ENCODE results near the gene SLC38A6.

Gene SLC38A6

DNA sequence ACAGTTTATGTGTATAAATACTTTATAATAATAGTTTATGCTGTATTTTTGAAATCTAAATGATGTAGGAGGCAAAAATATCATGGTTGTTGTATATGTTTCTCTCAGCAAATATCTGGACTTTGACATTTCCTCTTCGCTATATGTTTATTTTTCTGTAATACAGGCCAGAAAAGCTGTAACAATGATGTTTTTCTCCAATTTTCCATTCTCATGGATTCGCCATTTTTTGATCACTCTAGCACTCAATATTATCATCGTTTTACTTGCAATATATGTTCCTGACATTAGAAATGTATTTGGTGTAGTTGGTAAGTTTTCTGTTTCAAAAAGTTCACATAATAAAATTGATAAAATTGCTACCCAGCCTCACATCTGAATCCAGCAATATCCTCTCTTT, 70.6 kb downstream of the SLC38A6 start:
- TF ChIP-seq EP300 (IDR thresholded peaks at IDR 0.05; ENCODE audit: borderline replicate concordance) = no peak
- no peak for TF ChIP-seq EGR1 (IDR thresholded peaks at IDR 0.05)
- TF ChIP-seq CREB1 (IDR thresholded peaks at IDR 0.05; ENCODE audit: low read depth) = no peak
- TF ChIP-seq ZBTB7A (IDR thresholded peaks at IDR 0.05; ENCODE audit: low read depth) = no peak
- TF ChIP-seq MAX (IDR thresholded peaks at IDR 0.05) = no peak
- TF ChIP-seq TCF12 (IDR thresholded peaks at IDR 0.05; ENCODE audit: low read depth) = no peak
- no peak for TF ChIP-seq NFIC (IDR thresholded peaks at IDR 0.05)
- no peak for TF ChIP-seq TAF1 (IDR thresholded peaks at IDR 0.05; ENCODE audit: low read depth)
- TF ChIP-seq TEAD4 (IDR thresholded peaks at IDR 0.05) = no peak
- no peak for TF ChIP-seq CEBPB (IDR thresholded peaks at IDR 0.05)
- no peak for TF ChIP-seq RAD21 (IDR thresholded peaks at IDR 0.05; ENCODE audit: low read depth)
- TF ChIP-seq, protein P1, sequence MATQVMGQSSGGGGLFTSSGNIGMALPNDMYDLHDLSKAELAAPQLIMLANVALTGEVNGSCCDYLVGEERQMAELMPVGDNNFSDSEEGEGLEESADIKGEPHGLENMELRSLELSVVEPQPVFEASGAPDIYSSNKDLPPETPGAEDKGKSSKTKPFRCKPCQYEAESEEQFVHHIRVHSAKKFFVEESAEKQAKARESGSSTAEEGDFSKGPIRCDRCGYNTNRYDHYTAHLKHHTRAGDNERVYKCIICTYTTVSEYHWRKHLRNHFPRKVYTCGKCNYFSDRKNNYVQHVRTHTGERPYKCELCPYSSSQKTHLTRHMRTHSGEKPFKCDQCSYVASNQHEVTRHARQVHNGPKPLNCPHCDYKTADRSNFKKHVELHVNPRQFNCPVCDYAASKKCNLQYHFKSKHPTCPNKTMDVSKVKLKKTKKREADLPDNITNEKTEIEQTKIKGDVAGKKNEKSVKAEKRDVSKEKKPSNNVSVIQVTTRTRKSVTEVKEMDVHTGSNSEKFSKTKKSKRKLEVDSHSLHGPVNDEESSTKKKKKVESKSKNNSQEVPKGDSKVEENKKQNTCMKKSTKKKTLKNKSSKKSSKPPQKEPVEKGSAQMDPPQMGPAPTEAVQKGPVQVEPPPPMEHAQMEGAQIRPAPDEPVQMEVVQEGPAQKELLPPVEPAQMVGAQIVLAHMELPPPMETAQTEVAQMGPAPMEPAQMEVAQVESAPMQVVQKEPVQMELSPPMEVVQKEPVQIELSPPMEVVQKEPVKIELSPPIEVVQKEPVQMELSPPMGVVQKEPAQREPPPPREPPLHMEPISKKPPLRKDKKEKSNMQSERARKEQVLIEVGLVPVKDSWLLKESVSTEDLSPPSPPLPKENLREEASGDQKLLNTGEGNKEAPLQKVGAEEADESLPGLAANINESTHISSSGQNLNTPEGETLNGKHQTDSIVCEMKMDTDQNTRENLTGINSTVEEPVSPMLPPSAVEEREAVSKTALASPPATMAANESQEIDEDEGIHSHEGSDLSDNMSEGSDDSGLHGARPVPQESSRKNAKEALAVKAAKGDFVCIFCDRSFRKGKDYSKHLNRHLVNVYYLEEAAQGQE (IDR thresholded peaks at IDR 0.05; ENCODE audit: low read depth) = no peak
- TF ChIP-seq FOXM1 (IDR thresholded peaks at IDR 0.05; ENCODE audit: borderline replicate concordance, low read depth) = no peak
- TF ChIP-seq USF1 (IDR thresholded peaks at IDR 0.05) = no peak
- no peak for TF ChIP-seq YY1 (IDR thresholded peaks at IDR 0.05; ENCODE audit: low read depth)

GRCh38 chr14:61063461-61063860, 82.4 kb downstream of the SLC38A6 start:
- TF ChIP-seq TCF12 (IDR thresholded peaks at IDR 0.05; ENCODE audit: low read depth) (no peak), RAD21 (IDR thresholded peaks at IDR 0.05; ENCODE audit: low read depth) (no peak), USF1 (IDR thresholded peaks at IDR 0.05) (no peak)

- TF ChIP-seq, protein P1 (IDR thresholded peaks at IDR 0.05; ENCODE audit: low read depth) = no peak
- TF ChIP-seq FOXM1 (IDR thresholded peaks at IDR 0.05; ENCODE audit: borderline replicate concordance, low read depth) (no peak), USF1 (IDR thresholded peaks at IDR 0.05) (no peak), EP300 (IDR thresholded peaks at IDR 0.05; ENCODE audit: borderline replicate concordance) (no peak), CREB1 (IDR thresholded peaks at IDR 0.05; ENCODE audit: low read depth) (no peak), TEAD4 (IDR thresholded peaks at IDR 0.05) (no peak), RAD21 (IDR thresholded peaks at IDR 0.05; ENCODE audit: low read depth) (no peak), NFIC (IDR thresholded peaks at IDR 0.05) (no peak), YY1 (IDR thresholded peaks at IDR 0.05; ENCODE audit: low read depth) (no peak), ZBTB7A (IDR thresholded peaks at IDR 0.05; ENCODE audit: low read depth) (no peak), EGR1 (IDR thresholded peaks at IDR 0.05) (no peak), CEBPB (IDR thresholded peaks at IDR 0.05) (no peak), MAX (IDR thresholded peaks at IDR 0.05) (no peak), TAF1 (IDR thresholded peaks at IDR 0.05; ENCODE audit: low read depth) (no peak), TCF12 (IDR thresholded peaks at IDR 0.05; ENCODE audit: low read depth) (no peak)
Observed at GRCh38 chr14:61064210-61064609, 83.2 kb downstream of the SLC38A6 start.

- TF ChIP-seq EP300 (IDR thresholded peaks at IDR 0.05; ENCODE audit: borderline replicate concordance) = no peak
- no peak for TF ChIP-seq NFIC (IDR thresholded peaks at IDR 0.05)
- no peak for TF ChIP-seq MAX (IDR thresholded peaks at IDR 0.05)
- TF ChIP-seq TAF1 (IDR thresholded peaks at IDR 0.05; ENCODE audit: low read depth) = no peak
- no peak for TF ChIP-seq TCF12 (IDR thresholded peaks at IDR 0.05; ENCODE audit: low read depth)
- TF ChIP-seq USF1 (IDR thresholded peaks at IDR 0.05) = no peak
- no peak for TF ChIP-seq ZBTB7A (IDR thresholded peaks at IDR 0.05; ENCODE audit: low read depth)
- TF ChIP-seq, protein P1 (IDR thresholded peaks at IDR 0.05; ENCODE audit: low read depth) = no peak
- no peak for TF ChIP-seq YY1 (IDR thresholded peaks at IDR 0.05; ENCODE audit: low read depth)
- TF ChIP-seq RAD21 (IDR thresholded peaks at IDR 0.05; ENCODE audit: low read depth) = no peak
- TF ChIP-seq EGR1 (IDR thresholded peaks at IDR 0.05) = no peak
- no peak for TF ChIP-seq TEAD4 (IDR thresholded peaks at IDR 0.05)
- TF ChIP-seq CREB1 (IDR thresholded peaks at IDR 0.05; ENCODE audit: low read depth) = no peak
- no peak for TF ChIP-seq CEBPB (IDR thresholded peaks at IDR 0.05)
Observed at GRCh38 chr14:61064856-61065255, 83.8 kb downstream of the SLC38A6 start.

All from Ishikawa (cell line).